HG03095 (cell line): Measurements from ENCODE around the gene ASIP.
"Not testable (repeated sequence)": the region's sequence is repeated elsewhere in the genome, so short reads cannot be mapped to it uniquely, and the experiment has no call there.

Source experiments
- ATAC-seq: cut with Tn5 transposase; IDR thresholded peaks from one replicate; pipeline ENCODE4 v1.9.1; 2021; ENCODE audit warnings: moderate library complexity; ENCODE audit not compliant: unreplicated experiment

ASIP gene, protein sequence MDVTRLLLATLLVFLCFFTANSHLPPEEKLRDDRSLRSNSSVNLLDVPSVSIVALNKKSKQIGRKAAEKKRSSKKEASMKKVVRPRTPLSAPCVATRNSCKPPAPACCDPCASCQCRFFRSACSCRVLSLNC

DNA sequence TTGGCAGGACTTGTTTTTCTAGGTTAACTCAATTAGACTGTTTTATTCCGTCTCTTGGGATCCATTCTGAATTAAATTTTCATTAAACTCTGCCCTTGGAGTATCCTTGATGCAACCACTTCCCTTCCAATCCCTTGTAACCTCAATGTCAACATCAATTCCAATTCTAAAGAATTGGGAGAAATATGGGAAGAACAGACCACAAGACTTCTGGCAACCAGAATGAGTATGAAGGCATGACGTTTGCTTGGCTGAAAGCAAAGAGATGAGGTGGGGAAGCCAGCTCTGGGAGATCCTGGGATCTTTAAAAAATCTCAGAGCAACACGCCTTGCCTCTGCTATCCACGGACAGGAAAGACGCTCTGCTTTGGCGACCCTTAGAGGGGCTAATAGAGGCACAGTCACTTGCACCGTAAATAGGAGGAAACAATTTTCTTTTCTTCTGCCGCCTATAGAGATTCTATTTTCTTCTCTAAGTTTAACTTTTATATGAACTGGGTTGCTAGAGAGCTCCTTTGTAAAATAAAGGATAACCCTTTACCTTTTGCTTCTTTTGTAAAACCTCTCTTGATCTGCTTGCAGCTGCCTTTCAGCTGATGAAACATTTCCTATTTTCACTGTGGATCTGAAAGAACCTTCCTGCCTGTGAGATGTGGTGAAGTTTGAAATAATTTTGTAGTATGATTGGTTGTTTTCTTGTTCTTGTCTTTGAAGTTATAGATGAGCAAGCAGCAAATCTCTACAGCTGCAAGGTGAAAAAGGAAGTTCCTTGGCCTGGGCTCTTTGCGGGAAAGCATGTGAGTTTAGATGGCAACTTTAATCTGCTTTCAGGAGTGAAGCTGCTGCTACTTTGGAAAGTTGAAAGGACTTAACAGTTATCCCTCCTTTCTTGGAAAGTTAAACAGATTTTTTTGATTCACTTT lies at the start of gene ASIP:
TSS of gene ASIP (plus strand) at position 731 of the 923 bp plus-strand sequence. CDS start 18,952 bp downstream, outside the sequence.
- ATAC-seq = no peak

DNA sequence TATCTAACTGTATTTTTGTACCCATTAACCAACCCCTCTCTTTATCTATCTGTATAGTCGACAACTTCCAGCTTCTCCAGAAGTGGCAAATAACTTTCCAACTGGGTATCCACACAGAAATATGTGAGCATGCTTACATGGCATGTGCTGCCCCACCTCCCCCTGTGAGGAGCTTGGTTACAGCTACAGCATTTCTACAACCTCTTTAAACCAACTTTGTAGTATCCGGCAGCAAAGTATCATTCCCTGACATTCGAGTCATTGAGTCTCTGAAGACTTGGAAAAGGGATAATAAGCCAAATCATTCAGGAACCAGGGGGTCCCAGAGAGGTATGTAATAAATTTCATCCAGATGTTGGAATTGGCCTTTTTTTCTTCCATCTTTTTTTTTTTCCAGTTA lies 48.2 kb upstream of the ASIP start:
- ATAC-seq = no peak

DNA sequence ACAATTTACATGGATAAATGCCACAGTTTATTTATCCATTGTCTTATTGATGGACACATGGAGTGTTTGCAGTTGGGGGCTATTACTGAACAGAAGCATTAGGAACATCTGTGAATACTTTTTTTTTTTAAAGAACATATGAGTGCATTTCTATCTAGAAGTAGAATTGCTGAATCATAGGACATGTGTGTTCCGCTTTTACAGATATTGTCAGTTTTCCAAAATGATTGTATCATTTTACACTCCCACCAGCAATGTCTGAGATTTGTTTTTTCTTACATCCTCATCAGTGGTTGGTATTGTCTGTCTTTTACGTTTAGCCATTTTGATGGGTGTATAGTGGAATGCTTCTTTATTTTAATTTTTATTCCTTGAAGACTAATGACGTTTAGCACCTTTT lies 42.0 kb upstream of the ASIP start:
- no peak for ATAC-seq

DNA sequence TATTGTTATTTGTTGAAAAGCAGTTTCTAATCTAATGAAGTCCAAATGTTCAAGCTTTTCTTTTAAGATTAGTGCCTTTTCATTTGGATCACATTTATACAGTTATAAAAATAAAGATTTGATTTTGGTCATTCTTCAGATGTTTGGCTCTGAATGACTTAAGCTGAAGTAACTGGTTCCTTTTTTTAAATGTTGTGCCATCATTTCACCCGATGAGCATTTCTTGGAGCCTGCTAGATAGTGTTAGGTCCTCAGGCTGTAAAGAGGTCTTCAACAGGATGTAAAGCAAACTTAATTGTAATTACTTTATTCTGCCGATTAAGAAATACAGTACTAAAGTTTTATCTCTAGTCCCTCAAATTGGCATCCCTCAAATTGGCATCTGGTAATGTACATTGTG lies 41.2 kb upstream of the ASIP start:
- ATAC-seq = no peak

DNA sequence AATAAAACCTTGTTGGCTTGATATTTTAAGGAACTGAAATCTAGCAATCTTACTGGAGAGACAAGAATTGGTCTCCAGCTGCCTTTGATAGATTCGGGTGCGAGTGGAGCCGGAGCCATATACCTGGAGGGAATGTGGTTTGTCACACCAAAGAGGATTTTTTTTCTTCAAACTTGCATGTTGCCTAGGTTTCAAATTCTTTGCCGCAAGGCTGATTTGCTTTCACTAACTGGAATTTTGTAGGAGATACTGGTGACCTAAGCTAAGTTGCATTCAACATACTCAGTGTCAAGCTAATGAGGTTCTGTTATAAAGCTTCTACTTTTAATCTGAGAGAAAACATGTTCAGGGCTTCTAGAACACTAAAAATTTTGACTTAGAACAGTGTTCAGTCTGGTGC lies 39.7 kb upstream of the ASIP start:
- ATAC-seq = no peak

DNA sequence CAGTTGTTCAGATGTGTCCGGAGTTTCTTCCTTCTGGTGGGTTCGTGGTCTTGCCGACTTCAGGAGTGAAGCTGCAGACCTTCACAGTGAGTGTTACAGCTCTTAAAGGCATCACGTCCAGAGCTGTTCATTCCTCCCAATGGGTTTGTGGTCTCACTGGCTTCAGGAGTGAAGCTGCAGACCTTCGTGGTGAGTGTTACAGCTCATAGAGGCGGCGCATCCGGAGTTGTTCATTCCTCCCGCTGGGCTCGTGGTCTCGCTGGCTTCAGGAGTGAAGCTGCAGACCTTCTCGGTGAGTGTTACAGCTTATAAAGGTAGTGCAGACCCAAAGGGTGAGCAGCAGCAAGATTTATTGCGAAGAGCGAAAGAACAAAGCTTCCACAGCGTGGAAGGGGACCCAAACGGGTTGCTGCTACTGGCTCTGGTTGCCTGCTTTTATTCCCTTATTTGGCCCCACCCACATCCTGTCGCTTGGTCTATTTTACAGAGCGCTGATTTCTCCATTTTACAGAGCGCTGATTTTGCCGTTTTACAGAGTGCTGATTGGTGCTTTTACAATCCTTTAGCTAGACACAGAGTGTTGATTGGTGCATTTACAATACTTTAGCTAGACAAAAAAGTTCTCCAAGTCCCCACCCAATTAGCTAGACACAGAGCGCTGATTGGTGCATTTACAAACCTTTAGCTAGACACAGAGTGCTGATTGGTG lies 35.9 kb upstream of the ASIP start:
- ATAC-seq = not testable (repeated sequence)

DNA sequence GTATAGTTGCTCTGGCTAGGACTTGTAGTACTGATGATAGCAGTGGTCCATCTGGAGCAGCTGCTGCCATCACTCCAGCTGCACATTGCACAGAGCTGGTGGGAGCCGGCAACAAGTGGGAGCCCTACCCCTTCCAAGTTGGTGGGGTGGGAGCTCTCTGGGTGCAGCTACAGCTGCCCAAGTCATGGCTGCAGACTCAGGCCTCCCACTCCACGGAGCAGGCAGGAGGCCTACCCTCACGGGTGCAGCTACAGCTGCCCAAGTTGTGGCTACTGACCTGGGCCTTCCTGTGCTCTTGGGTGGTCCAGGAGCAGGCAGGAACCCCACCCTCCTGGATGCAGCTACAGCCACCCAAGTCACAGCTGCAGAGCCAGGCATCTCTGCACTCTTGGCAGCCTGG lies 32.1 kb upstream of the ASIP start:
- ATAC-seq = no peak

DNA sequence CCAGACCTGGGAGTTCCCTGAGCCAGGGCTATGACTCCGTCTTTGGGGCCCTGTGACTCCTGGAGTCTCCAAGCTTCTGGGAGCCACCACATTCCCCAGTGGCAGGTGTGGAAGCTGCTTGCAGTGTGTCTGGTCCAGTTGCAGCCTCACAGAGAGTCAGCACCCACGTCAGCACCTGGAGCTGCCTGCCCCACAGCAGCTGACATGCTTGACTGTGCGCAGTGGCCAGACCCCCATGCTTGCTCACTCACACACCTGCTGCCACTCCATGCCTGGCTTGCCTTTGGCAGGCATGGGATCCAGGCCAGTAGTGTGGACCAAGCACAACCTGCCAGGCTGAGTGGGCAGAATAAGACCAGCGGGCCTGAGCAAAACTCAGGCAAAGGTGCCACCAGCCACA lies 31.0 kb upstream of the ASIP start:
- ATAC-seq = no peak

DNA sequence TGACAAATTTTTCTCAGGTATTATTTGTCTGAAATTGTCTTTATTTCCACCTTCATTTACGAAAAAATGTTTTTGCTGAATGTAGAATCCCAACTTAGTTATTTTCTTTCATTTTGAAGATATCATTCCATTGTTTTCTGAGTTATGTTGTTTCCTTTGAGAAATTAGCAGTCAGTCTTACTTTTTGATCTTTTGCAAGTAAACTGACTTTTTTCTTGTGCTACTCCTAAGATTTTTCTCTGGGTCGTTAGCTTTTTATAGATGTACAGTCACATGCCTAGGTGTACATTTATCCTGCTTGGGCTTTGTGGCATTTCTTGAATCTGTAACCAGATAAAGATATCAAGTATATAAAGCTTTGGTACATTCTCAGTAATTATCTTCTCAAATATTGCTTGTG lies 29.6 kb upstream of the ASIP start:
- ATAC-seq = no peak

DNA sequence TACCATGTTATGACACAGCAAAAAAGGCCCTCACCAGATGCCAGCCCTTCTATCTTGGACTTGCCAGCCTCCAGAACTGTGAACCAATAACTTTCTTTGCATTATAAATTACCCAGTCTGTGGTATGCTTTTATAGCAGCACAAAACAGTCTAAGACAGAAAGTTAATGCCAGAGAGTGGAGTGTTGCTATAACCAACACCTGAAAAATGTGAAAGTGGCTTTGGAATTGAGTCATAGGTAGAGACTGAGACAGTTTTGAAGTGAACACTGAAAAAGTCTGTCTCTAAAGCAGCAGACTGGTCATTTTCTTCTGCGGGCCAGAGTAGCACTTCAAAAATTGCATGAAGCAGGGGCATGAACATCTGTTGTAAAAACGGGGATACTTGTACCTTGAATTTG lies 28.0 kb upstream of the ASIP start:
- ATAC-seq = no peak

DNA sequence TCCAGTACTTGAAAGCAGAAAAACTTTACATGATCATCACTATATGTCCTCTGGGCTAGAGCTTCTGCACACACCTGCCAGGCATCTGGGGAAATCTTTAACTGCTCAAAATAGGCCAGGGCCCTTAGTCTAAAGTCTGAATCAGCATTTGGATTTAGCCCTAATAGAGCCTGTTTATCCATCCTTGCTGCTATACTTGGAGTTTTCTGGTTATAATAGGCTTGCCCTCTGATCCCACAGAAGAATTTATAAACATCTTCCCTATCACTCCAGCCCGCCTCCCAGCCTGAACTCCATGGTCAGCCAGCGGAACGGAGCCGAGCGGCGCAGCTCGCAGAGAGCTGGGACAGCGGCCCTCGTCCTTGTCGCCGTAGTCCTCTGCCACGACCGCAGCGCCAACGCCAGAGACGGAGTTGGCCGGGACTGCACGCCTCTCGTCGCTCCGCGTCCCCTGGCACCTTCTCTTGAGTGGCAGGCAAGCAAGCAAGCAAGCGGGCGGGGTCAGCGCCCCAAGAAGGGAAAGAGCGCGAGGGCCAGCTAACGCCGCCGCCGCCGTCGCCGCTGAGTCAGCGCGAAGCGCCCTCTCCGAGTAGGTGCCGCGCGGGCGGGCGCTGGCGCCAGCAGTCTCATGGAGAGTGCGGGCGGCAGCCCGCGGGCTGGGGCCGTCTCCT lies 25.4 kb upstream of the ASIP start:
- no peak for ATAC-seq

DNA sequence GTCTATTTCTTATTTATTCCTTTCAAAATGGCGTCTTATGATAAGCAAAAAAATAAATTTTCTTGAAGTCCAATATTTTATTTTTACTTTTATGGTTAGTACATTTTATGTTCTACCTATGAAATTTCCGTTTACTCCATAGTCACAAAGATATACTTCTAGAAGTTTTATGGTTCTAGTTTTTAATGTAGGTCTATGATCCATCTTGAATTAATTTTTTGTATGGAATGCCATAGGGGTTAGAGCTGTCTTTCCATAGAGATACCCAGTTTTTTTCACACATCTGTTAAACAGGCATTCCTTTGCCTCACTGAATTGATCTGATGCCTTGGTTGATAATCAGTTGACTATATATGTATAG lies 24.9 kb upstream of the ASIP start:
- no peak for ATAC-seq

DNA sequence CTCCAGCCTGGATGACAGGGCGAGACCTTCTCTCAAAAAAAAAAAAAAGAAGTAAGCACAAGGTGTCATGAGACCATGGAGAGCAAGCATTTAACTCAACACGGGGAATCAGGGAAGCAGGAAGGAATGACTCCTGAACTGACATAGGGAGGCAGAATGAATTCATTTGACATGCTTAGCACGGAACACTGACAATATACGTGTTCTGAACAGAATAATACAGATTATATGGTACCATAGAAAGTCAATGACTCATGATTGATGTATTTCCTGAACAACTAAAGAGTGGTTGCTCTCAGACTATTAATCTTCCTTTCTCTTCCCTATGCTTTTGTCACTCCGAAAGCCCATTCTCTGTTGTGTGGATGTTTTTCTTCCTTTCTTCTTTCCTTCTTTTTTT lies 20.7 kb upstream of the ASIP start:
- ATAC-seq = no peak

DNA sequence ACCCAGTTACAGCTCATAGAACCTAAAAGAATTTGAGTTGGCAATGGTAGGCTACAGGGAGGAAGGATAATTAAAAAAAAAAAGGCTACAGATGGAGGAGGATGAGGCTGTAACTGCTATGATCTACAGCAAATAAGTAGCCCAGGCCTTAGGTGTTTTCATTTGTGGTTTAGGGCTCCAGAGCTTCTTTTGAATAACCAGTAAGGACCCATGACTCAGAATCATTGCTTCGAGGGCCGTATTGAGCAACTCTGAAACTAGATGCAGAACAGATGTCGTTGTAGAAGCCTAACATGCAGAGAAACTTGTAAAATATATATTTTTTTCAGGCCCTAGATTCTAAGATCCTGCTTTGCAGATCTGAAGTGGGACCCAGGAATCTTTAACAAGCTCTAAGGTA lies 19.0 kb upstream of the ASIP start:
- ATAC-seq = no peak

DNA sequence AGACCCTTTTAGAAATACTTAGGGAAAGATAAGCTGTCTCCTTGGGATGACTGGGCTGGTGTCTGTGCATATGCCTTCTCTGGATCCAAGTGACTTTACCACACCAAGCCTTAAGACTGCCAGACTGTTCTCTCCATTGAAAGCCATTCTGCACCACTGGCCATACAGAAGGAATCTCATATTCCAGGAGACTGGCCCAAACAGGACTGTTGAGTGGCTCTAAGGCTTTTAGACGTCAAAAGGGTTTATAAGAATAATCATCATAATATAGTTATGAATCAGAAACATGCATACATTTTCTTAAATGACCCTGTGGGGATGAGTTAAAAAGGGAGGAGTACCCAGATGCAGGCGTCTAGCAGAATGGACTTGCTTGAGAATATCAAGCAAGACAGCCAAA lies 17.0 kb upstream of the ASIP start:
- not testable (repeated sequence) for ATAC-seq

DNA sequence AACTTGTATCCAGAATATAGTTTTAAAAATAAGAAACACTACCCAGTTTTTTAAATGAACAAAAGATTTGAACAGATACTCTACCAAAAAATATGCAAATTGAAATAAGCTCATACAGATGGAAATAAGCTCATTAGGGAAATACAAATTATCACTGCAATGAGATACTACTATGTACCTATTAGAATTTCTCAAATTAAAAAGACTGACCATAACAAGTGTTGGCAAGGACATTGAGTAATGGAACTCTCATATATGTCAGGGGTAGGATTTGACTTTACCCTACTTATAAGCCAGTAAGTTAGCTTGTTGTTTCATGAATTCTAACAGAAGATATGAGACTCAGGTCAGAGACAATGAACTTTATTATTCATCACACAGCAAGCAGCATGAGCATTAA lies 9.6 kb upstream of the ASIP start:
- no peak for ATAC-seq

DNA sequence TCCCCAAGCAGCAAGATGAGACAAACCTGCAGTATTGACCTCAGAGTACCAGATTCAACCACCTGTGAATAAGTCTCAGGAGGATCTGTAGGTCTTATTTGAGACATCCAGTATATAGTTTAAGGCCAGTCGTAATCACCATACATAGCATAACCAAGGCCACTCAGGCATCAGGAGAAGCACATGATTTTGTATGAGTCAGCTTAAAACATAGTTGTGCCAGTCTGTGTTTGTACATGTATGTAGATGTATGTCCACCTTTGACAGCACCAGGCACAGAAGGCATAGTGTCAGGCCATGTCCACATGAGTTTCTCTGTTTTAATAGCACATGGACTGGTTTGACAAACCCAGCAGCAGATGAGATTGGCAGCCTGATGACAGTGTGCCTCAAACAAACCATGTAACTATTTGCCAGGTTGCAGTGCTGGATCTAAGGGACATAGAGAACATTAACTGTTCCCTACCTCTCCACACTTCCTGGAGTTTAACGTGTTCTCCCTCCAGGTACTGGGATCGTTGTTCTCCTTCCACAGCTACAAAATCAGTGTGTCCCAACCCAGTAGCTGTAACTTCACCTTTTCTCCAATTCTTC lies 8.6 kb upstream of the ASIP start:
- ATAC-seq = no peak

DNA sequence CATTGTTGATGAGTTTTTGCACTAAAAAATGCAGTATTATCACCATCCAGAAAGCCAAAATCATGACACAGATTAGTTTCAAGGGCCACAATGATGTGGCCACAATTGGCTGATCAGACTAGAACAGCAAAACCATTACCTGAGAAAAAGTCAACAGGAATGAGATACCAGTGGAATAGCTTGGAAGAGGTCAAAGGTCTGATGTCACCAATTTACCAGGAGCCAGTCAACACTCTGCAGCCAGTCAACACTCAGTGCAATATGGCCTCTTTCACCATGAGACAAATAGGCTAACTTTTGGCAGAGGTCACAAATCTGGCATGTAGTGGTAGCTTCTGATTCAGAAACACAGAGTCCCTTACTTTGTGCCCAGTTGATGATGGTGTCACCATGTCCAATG lies 7.5 kb upstream of the ASIP start:
- ATAC-seq = no peak

DNA sequence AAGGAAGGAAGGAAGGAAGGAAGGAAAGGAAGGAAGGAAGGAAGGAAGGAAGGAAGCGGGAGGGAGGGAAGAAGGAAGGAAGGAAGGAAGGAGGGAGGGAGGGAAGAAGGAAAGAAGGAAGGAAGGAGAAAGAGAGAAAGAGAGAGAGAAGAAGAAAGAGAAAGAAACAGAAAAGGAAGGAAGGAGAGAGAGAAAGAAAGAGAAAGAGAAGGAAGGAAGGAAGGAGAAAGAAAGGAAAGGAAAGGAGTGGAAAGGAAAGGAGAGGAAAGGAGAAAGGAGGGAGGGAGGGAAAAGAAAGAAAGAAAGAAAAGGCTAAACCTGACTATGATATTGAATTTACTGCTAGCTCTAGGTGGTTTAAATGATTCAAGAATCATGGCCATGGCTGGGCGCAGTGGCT lies 5.3 kb upstream of the ASIP start:
- ATAC-seq = no peak

DNA sequence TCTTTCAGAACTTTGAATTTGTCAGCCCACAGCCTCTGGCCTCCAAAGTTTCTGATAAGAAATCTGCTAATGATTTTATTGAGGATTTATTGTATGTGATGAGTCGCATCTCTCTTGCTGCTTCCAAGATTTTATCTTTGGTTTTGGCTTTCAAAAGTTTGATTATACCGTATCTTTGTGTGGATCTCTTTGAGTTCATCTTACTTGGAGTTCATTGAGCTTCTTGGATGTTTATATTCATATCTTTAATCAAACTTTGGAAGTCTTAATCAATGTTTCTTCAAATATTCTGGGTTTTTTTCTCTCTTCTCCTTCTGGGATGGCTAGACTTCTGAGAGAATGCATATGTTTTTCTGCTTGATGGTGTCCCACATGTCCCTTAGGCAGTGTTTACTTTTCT lies 3.3 kb upstream of the ASIP start:
- ATAC-seq = no peak

DNA sequence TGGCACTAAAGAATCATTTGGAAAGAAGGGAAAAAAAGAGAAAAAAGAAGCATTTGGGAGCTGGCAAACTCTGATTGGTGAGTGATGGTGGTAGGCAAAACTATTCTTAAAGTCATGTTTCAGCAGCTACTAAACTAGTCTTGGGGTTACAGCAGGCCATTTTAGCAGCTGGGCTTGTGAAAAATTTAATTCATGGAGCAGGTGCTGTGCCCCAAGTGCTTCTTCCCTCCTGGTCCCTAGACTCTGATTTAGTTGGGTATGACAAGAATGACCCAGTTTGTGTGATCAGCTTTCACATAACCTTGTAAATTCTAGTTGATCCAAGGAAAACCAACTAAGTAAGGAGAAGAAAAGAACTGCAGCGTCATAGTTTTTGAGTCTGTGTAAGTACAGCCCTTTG lies 1.1 kb upstream of the ASIP start:
- ATAC-seq = no peak
